K562 (cell line): ENCODE data around the gene IGSF3. TPM values are rescaled to one million over a fixed set of nuclear protein-coding genes. Genes with fewer than 3 reads are reported as not detected.

ENCODE experiments used
- ATAC-seq: fragments of 200-7000 bp; cut with Tn5 transposase; 3 replicates; pipeline ENCODE4 v1.9.1; 2020; ENCODE audit warnings: moderate library complexity
- BruUV-seq: library from RNA; stranded (reverse); fragments of 400-500 nt; replicated peaks from 2 replicates; lab custom pipeline; 2021; lab: Mats Ljungman, UMichigan
- CTCF ChIA-PET: fragments of 300-600 bp; formaldehyde crosslinking; extraction: SDS; loops from one replicate; lab custom pipeline; 2021; ENCODE audit warnings: low intra/inter-chr PET ratio; lab: Yijun Ruan, JAX
- POLR2A ChIA-PET: fragments of 300-600, 350-650 bp; sonication (Branson Sonifier 250); formaldehyde crosslinking; extraction: SDS; loops from one replicate; lab custom pipeline; 2021; ENCODE audit warnings: antibody characterized with exemption, inconsistent platforms; lab: Yijun Ruan, JAX
- DNase-seq, 4 experiments: peaks; one replicate each; pipeline versions ENCODE4 v3.0.0 to v3.0.0-alpha.2; 2011 to 2018; ENCODE audit warnings: low spot score in 3 of 4, mixed read lengths in 3 of 4; ENCODE audit errors: extremely low read depth in 1 of 4
- FAIRE-seq: peaks from 2 replicates; lab custom pipeline; 2011; peaks lifted over from hg19 to GRCh38; lab: Jason Lieb, UNC
- H2AFZ ChIP-seq: 2 replicates; pipeline ENCODE4 v1.6.0; 2011; ENCODE audit warnings: low read depth, low read length, control low read depth, inconsistent platforms
- H3K27ac ChIP-seq: fragments of 200-600 bp; 3 replicates; pipeline ENCODE4 v1.8.0; 2011; ENCODE audit warnings: low read depth, mild to moderate bottlenecking, control low read depth, inconsistent platforms, low read length, moderate library complexity, mixed read lengths; ENCODE audit errors: extremely low read depth
- H3K27me3 ChIP-seq, 2 experiments: fragments of 300-600 bp in 1 of 2; 2 replicates in 1 of 2; 3 replicates in 1 of 2; pipeline versions ENCODE4 v1.6.0 to v1.8.0; 2011; ENCODE audit warnings: inconsistent platforms in 2 of 2, low read length in 2 of 2, mild to moderate bottlenecking in 1 of 2, mixed read lengths in 1 of 2, moderate library complexity in 1 of 2; ENCODE audit not compliant: control insufficient read depth in 2 of 2, insufficient read depth in 2 of 2
- H3K36me3 ChIP-seq: fragments of 300-600 bp; 3 replicates; pipeline ENCODE4 v1.8.0; 2011; ENCODE audit warnings: mild to moderate bottlenecking, low read length, inconsistent platforms; ENCODE audit not compliant: control insufficient read depth, insufficient read depth
- H3K4me1 ChIP-seq, 2 experiments: fragments of 200-600 bp in 1 of 2; replicated peaks in 1 of 2; 2 replicates in 1 of 2; 3 replicates in 1 of 2; pipeline versions ENCODE4 v1.5.1 to v1.8.0; 2011; ENCODE audit warnings: inconsistent platforms in 2 of 2, low read length in 2 of 2, mild to moderate bottlenecking in 1 of 2, mixed read lengths in 1 of 2, moderate library complexity in 1 of 2; ENCODE audit not compliant: control insufficient read depth in 2 of 2, insufficient read depth in 2 of 2
- H3K4me2 ChIP-seq: 2 replicates; pipeline ENCODE4 v1.6.1; 2011; ENCODE audit warnings: low read length, control low read depth, inconsistent platforms, mixed read lengths; ENCODE audit not compliant: insufficient read depth
- H3K4me3 ChIP-seq: fragments of 200-600 bp; sonication (generic), shearing (Covaris generic); 2 replicates; pipeline ENCODE4 v1.5.1; 2016; ENCODE audit warnings: control low read depth, inconsistent platforms
- H3K79me2 ChIP-seq: fragments of 200-600 bp; 3 replicates; pipeline ENCODE4 v1.8.0; 2011; ENCODE audit warnings: low read length, inconsistent platforms; ENCODE audit not compliant: control insufficient read depth, insufficient read depth
- H3K9ac ChIP-seq, 2 experiments: 2 replicates each; pipeline versions ENCODE4 v1.6.0 to v1.6.1; 2011; ENCODE audit warnings: low read depth in 2 of 2, low read length in 2 of 2, control low read depth in 1 of 2, inconsistent platforms in 1 of 2, mild to moderate bottlenecking in 1 of 2, mixed read lengths in 1 of 2; ENCODE audit not compliant: insufficient read depth in 1 of 2
- H3K9me1 ChIP-seq: one replicate; pipeline ENCODE4 v1.6.0; 2011; ENCODE audit warnings: inconsistent platforms, mild to moderate bottlenecking, low read length, moderate library complexity; ENCODE audit not compliant: control insufficient read depth, insufficient read depth
- H3K9me3 ChIP-seq: replicated peaks from 2 replicates; pipeline ENCODE4 v1.5.1; 2011; ENCODE audit warnings: low read depth, low read length, inconsistent platforms; ENCODE audit not compliant: control insufficient read depth, insufficient read depth
- H4K20me1 ChIP-seq: replicated peaks from 2 replicates; pipeline ENCODE4 v1.6.1; 2011; ENCODE audit warnings: low read length, inconsistent platforms, mixed read lengths; ENCODE audit not compliant: control insufficient read depth, insufficient read depth
- FOXA3 ChIP-seq, 2 experiments: fragments of 450-650 bp in 1 of 2; sonication (generic) in 1 of 2; formaldehyde crosslinking; IDR thresholded peaks in 1 of 2; conservative IDR thresholded peaks in 1 of 2; 2 replicates each; pipeline versions ENCODE4 v1.4.0 to v1.8.0; 2020 to 2022; ENCODE audit warnings: mild to moderate bottlenecking in 2 of 2, missing genetic modification reagents in 1 of 2
- FOXJ3 ChIP-seq: sonication (generic); formaldehyde crosslinking; IDR thresholded peaks from 2 replicates; pipeline ENCODE4 v1.4.0; 2020; ENCODE audit warnings: mild to moderate bottlenecking, missing genetic modification reagents
- FOXP1 ChIP-seq: sonication (generic); formaldehyde crosslinking; IDR thresholded peaks from 2 replicates; pipeline ENCODE4 v1.8.0; 2022; ENCODE audit warnings: mild to moderate bottlenecking, missing genetic modification reagents
- KAT8 ChIP-seq: fragments of 450-650 bp; IDR thresholded peaks from 2 replicates; pipeline ENCODE4 v1.6.1; 2016; ENCODE audit warnings: low read depth, mild to moderate bottlenecking
- MCM7 ChIP-seq, 2 experiments: fragments of 450-650 bp; IDR thresholded peaks; 2 replicates each; pipeline ENCODE4 v1.6.1; 2016 to 2018
- PHTF2 ChIP-seq: fragments of 250-450 bp; sonication (Bioruptor Pico); IDR thresholded peaks from 2 replicates; pipeline ENCODE4 v1.5.0; 2021; ENCODE audit warnings: mild to moderate bottlenecking
- RREB1 ChIP-seq: fragments of 250-450 bp; sonication (Bioruptor Pico); IDR thresholded peaks from 2 replicates; pipeline ENCODE4 v1.4.0; 2020
- TAF15 ChIP-seq: fragments of 200-400 bp; formaldehyde crosslinking; IDR thresholded peaks from 2 replicates; pipeline ENCODE4 v1.6.1; 2017; ENCODE audit warnings: mild to moderate bottlenecking, low read depth, low read length, moderate library complexity
- USF1 ChIP-seq: sonication (generic); formaldehyde crosslinking; IDR thresholded peaks from 2 replicates; pipeline ENCODE4 v1.9.0; 2022; ENCODE audit warnings: mild to moderate bottlenecking, missing genetic modification reagents
- ZHX1 ChIP-seq: fragments of 150-350 bp; conservative IDR thresholded peaks from 2 replicates; pipeline ENCODE4 v1.6.1; 2014; ENCODE audit warnings: low read length
- ZNF589 ChIP-seq: fragments of 200-800 bp; sonication (Bioruptor generic); IDR thresholded peaks from 2 replicates; pipeline ENCODE4 v1.6.1; 2016; ENCODE audit warnings: low read depth, missing genetic modification characterization, missing compliant biosample characterization
- ZNF778 ChIP-seq: fragments of 450-650 bp; formaldehyde crosslinking; IDR thresholded peaks from 2 replicates; pipeline ENCODE4 v1.4.0; 2020; ENCODE audit warnings: mild to moderate bottlenecking, moderate library complexity
- WGBS: fragments of 100-300 bp; shearing (Covaris generic); methylation state at CpG from one replicate; pipeline ENCODE4 v1.1.6; 2016; ENCODE audit warnings: low coverage, mixed read lengths; ENCODE audit not compliant: insufficient coverage; ENCODE audit errors: missing lambda C conversion rate; 5-methylcytosine and 5-hydroxymethylcytosine counted together
- in situ Hi-C: fragments of 300-500 bp; cut with MboI; formaldehyde crosslinking; loops from 4 replicates; pipeline ENCODE4 v1.15.0; 2018; ENCODE audit warnings: inconsistent platforms, mixed read lengths
- intact Hi-C: fragments of 100-400 bp; cut with micrococcal nuclease; formaldehyde crosslinking; loops from 2 replicates; pipeline ENCODE4 v1.14.2; 2022
- polyA plus RNA-seq, 8 experiments: library from polyadenylated mRNA; depleted of rRNA in 4 of 8; stranded (reverse) in 5 of 8; unstranded in 3 of 8; fragments of >200 nt; fragmentation: Nextera tagmentation in 2 of 8; fragmentation: Illumina TruSeq in 1 of 8; extraction: Ambion mirVana in 2 of 8; extraction: Trizol in 1 of 8; gene quantifications; 2 replicates each; pipeline versions ENCODE4 v1.2.1 to v1.2.3, GENCODE V29; 2011 to 2014; ENCODE audit warnings: inconsistent platforms in 1 of 8, missing spikeins in 1 of 8
- total RNA-seq, 7 experiments: library from RNA; depleted of rRNA in 6 of 7; stranded (reverse); fragments of >200 nt in 6 of 7; fragmentation: Illumina TruSeq in 2 of 7; extraction: Trizol in 2 of 7; gene quantifications; 2 replicates each; pipeline versions ENCODE4 v1.2.1 to v1.2.3, GENCODE V29; 2011 to 2021; ENCODE audit warnings: low replicate concordance in 1 of 7

The IGSF3 gene
- total and polyA plus RNA-seq, 9 of the 15 experiments (the other 6 are each of a cell fraction or from before 2014, with no cell fraction given): 1.1 to 15.0 (median 8.3) TPM

DNA sequence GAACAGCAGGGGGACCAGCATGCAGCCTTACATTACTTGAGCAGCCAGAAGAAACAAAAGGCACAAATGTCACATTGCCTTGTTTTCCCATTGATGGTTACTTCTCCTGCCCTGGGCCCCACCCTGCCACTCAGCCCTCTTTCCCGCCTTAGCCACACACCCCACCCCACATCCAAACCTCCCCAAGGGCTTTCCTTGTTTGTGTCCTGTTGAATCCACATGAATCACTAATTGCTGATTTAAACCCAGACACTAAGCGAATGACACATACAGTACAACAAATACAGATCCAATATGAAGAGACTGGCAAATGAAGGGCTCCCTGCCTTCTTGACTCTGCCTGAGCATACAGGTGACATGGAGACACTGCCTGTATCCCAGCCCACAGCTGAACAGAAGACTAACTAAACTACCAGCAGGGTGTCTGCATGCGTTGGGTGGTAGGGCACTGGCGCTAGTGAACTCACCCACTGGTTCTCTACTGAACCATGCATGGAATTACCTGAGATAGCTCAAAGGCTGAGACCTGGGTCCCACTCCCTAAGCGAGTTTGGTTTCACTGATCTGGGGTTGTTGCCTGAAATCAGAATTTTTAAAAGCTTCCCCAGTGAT lies 3.1 kb downstream of the IGSF3 start:
- BruUV-seq: no TSS peak
- Histone ChIP-seq H3K4me3 (no peak overlapping the region), H3K79me2 (peaks cover 10% of the 10 kb centered on the region; the same call in 1 of the 3 replicates), H3K36me3 (peaks cover 4% of the 10 kb centered on the region; the same call in 1 of the 3 replicates), H3K9me3 (peaks cover 6% of the 10 kb centered on the region), H3K4me1 (peaks cover 16 to 20% of the 10 kb centered on the region in 2 experiments), H2AFZ (no peak overlapping the region), H3K27ac (no peak overlapping the region), H3K27me3 (no peaks in the 10 kb centered on the region), H3K4me2 (no peak overlapping the region), H4K20me1 (peaks cover 11% of the 10 kb centered on the region), H3K9me1 (peaks cover 3% of the 10 kb centered on the region), H3K9ac (no peak overlapping the region)
- DNase-seq: peak in 1 of 4 experiments; percentile 7
- intact Hi-C loops (no loop called here), in situ Hi-C loops (no loop called here)
- WGBS: 91% methylated on average over 5 of the region's 5 CpGs
- no peak for ATAC-seq
- ChIA-PET POLR2A (interaction anchor here (0.7 kb wide), 1 partner anchor 164 kb away, joined by 4 read pairs; no protein-coding TSS in a partner anchor), CTCF (no interaction called here)
- FAIRE-seq: no peak
- no peak for TF ChIP-seq ZHX1
- TF ChIP-seq RREB1: no peak
- TF ChIP-seq USF1 (CRISPR knock-in tag): no peak
- TF ChIP-seq FOXP1: no peak
- no peak for TF ChIP-seq FOXJ3 (CRISPR knock-in tag)
- no peak for TF ChIP-seq TAF15
- no peak for TF ChIP-seq FOXA3 (CRISPR knock-in tag; conservative IDR thresholded peaks at IDR 0.05 in 1 of 2, IDR thresholded peaks at IDR 0.05 in 1 of 2)
- no peak for TF ChIP-seq MCM7 (IDR thresholded peaks at IDR 0.05)
- no peak for TF ChIP-seq ZNF589
- no peak for TF ChIP-seq ZNF778
- no peak for TF ChIP-seq PHTF2
- TF ChIP-seq KAT8: no peak
